ENCODE measurements around the gene LRMDA.

Gene LRMDA

DNA sequence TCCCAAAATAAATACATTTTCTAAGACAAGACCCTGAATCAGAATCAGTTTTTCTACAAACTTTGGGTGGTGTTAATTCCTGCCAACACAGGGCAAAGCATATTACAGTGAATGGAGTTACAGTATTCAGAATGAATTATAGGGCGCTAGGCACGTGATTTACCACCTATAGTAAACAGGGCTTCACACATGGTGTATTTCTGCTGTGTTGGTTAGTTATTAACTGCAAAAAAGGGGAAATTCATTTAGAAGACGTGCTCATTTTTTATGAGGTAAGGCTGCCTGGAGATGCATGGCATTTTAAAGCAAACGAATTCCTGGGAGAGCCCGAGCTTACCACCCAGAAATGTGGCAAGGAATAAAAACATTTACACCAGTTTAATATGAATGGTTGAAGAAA lies 393.8 kb downstream of the LRMDA start:
- TF ChIP-seq FOXM1 (IDR thresholded peaks at IDR 0.05; ENCODE audit: borderline replicate concordance, low read depth): no peak

DNA sequence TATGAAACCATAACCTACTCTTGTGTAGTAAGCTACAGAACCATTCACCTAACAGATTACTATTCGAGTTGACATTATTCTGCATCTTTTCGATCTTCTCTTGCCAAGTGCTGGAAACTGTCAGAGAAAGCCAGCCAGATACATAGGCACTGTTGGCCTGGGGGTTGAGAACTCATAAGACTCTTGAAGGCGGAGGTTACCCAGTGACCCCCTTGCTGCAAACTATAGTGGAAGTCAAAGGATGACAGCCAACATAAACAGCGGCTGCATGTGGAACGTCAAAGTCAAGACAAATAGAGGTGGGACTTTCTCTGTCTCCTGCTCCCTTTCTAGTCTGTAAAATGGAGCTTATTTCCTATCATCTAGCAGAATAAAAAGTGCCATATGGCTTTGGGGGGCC lies 394.2 kb downstream of the LRMDA start:
- TF ChIP-seq TAF1 (IDR thresholded peaks at IDR 0.05; ENCODE audit: low read depth): no peak
- TF ChIP-seq, protein P1, sequence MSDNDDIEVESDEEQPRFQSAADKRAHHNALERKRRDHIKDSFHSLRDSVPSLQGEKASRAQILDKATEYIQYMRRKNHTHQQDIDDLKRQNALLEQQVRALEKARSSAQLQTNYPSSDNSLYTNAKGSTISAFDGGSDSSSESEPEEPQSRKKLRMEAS (IDR thresholded peaks at IDR 0.05): no peak
- no peak for TF ChIP-seq NFIC (IDR thresholded peaks at IDR 0.05)
- no peak for TF ChIP-seq EGR1 (IDR thresholded peaks at IDR 0.05)
- no peak for TF ChIP-seq TCF12 (IDR thresholded peaks at IDR 0.05; ENCODE audit: low read depth)
- TF ChIP-seq, protein P2, sequence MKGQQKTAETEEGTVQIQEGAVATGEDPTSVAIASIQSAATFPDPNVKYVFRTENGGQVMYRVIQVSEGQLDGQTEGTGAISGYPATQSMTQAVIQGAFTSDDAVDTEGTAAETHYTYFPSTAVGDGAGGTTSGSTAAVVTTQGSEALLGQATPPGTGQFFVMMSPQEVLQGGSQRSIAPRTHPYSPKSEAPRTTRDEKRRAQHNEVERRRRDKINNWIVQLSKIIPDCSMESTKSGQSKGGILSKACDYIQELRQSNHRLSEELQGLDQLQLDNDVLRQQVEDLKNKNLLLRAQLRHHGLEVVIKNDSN (IDR thresholded peaks at IDR 0.05): no peak

DNA sequence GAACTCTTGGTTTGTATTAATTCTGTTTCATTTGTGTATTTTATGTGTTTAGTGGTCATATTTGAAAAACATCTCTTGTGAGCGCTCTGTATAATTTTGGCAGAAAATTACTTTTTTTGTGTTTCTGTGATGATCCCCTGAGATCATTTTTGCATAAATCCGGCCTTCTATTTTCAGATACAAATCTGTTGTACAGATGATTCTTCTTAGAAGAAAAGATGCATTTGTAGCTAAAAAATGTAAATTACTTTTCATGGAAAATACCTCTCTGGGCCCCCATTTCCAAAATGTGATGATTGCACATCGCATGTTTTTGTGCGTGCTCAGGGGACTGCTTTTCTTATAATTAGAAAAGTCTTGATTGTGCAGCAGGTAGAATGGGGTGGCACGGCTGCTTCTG lies 395.4 kb downstream of the LRMDA start:
- no peak for TF ChIP-seq NFIC (IDR thresholded peaks at IDR 0.05)
- TF ChIP-seq, protein P2 (IDR thresholded peaks at IDR 0.05): no peak
- TF ChIP-seq, protein P1 (IDR thresholded peaks at IDR 0.05): no peak
- TF ChIP-seq RAD21 (IDR thresholded peaks at IDR 0.05; ENCODE audit: low read depth): no peak
- TF ChIP-seq EP300 (IDR thresholded peaks at IDR 0.05; ENCODE audit: borderline replicate concordance): no peak
- no peak for TF ChIP-seq YY1 (IDR thresholded peaks at IDR 0.05; ENCODE audit: low read depth)
- no peak for TF ChIP-seq ZBTB7A (IDR thresholded peaks at IDR 0.05; ENCODE audit: low read depth)
- TF ChIP-seq FOXM1 (IDR thresholded peaks at IDR 0.05; ENCODE audit: borderline replicate concordance, low read depth): no peak

DNA sequence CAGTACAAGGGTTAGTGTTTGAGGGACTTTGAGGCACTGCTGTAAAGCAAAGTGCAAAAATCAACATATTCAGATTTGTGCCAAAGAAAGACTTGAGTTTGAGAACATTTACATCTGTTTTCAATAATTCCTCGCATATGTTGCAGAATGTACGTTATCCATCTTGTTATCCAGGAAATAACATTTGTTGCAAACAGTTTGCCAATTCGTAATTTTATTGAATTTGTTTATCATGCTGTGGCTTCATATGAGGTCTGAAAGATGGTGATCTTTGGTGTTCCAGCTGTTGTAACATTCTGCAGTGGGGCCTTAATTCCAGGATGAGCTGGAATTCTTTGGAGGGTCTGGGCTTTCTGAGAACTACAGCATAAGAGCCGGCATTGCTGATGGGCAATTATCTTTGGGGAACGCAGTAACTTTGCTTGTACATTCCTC lies 396.2 kb downstream of the LRMDA start:
- TF ChIP-seq EGR1 (IDR thresholded peaks at IDR 0.05) (no peak), EP300 (IDR thresholded peaks at IDR 0.05; ENCODE audit: borderline replicate concordance) (no peak), YY1 (IDR thresholded peaks at IDR 0.05; ENCODE audit: low read depth) (no peak), TEAD4 (IDR thresholded peaks at IDR 0.05) (no peak), NFIC (IDR thresholded peaks at IDR 0.05) (no peak), RAD21 (IDR thresholded peaks at IDR 0.05; ENCODE audit: low read depth) (no peak), ZBTB7A (IDR thresholded peaks at IDR 0.05; ENCODE audit: low read depth) (no peak), TAF1 (IDR thresholded peaks at IDR 0.05; ENCODE audit: low read depth) (no peak), CEBPB (IDR thresholded peaks at IDR 0.05) (no peak), CREB1 (IDR thresholded peaks at IDR 0.05; ENCODE audit: low read depth) (no peak)
- TF ChIP-seq, protein P1 (IDR thresholded peaks at IDR 0.05): no peak
- TF ChIP-seq, protein P3, sequence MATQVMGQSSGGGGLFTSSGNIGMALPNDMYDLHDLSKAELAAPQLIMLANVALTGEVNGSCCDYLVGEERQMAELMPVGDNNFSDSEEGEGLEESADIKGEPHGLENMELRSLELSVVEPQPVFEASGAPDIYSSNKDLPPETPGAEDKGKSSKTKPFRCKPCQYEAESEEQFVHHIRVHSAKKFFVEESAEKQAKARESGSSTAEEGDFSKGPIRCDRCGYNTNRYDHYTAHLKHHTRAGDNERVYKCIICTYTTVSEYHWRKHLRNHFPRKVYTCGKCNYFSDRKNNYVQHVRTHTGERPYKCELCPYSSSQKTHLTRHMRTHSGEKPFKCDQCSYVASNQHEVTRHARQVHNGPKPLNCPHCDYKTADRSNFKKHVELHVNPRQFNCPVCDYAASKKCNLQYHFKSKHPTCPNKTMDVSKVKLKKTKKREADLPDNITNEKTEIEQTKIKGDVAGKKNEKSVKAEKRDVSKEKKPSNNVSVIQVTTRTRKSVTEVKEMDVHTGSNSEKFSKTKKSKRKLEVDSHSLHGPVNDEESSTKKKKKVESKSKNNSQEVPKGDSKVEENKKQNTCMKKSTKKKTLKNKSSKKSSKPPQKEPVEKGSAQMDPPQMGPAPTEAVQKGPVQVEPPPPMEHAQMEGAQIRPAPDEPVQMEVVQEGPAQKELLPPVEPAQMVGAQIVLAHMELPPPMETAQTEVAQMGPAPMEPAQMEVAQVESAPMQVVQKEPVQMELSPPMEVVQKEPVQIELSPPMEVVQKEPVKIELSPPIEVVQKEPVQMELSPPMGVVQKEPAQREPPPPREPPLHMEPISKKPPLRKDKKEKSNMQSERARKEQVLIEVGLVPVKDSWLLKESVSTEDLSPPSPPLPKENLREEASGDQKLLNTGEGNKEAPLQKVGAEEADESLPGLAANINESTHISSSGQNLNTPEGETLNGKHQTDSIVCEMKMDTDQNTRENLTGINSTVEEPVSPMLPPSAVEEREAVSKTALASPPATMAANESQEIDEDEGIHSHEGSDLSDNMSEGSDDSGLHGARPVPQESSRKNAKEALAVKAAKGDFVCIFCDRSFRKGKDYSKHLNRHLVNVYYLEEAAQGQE (IDR thresholded peaks at IDR 0.05; ENCODE audit: low read depth): no peak
- TF ChIP-seq, protein P2 (IDR thresholded peaks at IDR 0.05): no peak

DNA sequence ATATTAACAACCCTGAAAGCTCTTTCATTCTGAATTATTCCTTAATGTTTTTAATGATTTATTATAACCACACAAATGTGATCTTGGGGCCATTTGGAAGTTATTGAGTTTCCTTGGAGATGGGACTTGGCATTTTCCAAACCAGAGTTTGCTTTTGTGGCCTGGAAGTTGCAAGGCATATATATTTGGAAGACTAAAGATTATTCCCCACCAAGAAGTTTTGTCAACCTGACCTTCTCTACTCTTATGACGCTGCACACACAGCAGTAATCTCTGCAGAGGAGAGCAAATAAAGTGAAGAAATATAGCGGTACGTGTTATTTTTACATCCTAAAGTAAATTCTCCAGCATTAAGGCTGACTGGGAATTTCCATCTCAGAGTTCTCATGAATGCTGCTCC lies 397.0 kb downstream of the LRMDA start:
- no peak for TF ChIP-seq ZBTB7A (IDR thresholded peaks at IDR 0.05; ENCODE audit: low read depth)
- TF ChIP-seq, protein P3 (IDR thresholded peaks at IDR 0.05; ENCODE audit: low read depth): no peak
- no peak for TF ChIP-seq CREB1 (IDR thresholded peaks at IDR 0.05; ENCODE audit: low read depth)
- no peak for TF ChIP-seq RAD21 (IDR thresholded peaks at IDR 0.05; ENCODE audit: low read depth)
- no peak for TF ChIP-seq NFIC (IDR thresholded peaks at IDR 0.05)
- no peak for TF ChIP-seq EGR1 (IDR thresholded peaks at IDR 0.05)
- TF ChIP-seq YY1 (IDR thresholded peaks at IDR 0.05; ENCODE audit: low read depth): no peak

DNA sequence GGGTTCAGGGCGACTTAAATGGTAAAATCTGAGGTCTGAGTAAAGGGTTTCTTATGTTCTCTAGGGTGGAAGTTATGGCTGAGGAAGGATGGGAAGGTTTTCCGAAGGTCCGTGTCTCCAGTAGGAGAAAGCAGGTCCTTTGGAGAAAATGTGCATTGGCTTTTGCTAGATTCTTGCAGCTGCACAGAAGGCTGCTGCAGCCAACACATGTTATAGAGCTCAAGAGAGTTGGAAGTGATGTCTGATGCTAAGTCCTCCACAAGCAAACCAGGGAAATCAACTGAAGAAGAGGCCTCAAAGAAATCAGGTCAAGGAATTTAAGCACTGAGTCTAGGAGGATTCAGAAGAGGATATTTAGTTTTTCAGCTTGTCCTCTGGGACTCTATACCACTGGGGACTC lies 404.6 kb downstream of the LRMDA start:
- TF ChIP-seq CREB1 (IDR thresholded peaks at IDR 0.05; ENCODE audit: low read depth) (no peak), RAD21 (IDR thresholded peaks at IDR 0.05; ENCODE audit: low read depth) (no peak)

DNA sequence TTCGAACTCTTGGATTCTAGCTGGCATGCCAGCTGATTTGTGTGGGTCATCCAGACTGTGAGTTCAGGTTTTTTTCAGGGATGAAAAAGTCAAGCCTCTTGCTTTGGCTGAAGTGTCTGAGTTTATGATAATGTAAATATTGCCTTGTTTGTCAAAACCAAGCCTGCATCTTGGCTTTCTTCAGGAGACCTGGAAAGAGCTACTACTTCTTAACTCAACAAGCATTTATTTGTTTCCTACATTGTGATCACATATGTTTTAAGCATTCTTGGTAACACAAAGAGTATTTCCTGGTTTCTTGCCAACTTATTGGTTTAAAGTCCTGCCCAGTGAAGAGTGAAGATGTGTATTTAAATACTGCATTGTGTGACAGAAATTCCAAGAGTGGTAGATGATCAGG lies 407.1 kb downstream of the LRMDA start:
- TF ChIP-seq NFIC (IDR thresholded peaks at IDR 0.05) (no peak), TCF12 (IDR thresholded peaks at IDR 0.05; ENCODE audit: low read depth) (no peak), CEBPB (IDR thresholded peaks at IDR 0.05) (no peak), EP300 (IDR thresholded peaks at IDR 0.05; ENCODE audit: borderline replicate concordance) (no peak), TAF1 (IDR thresholded peaks at IDR 0.05; ENCODE audit: low read depth) (no peak), RAD21 (IDR thresholded peaks at IDR 0.05; ENCODE audit: low read depth) (no peak), TEAD4 (IDR thresholded peaks at IDR 0.05) (no peak), ZBTB7A (IDR thresholded peaks at IDR 0.05; ENCODE audit: low read depth) (no peak), FOXM1 (IDR thresholded peaks at IDR 0.05; ENCODE audit: borderline replicate concordance, low read depth) (no peak), CREB1 (IDR thresholded peaks at IDR 0.05; ENCODE audit: low read depth) (no peak), EGR1 (IDR thresholded peaks at IDR 0.05) (no peak)
- TF ChIP-seq, protein P2 (IDR thresholded peaks at IDR 0.05): no peak
- TF ChIP-seq, protein P3 (IDR thresholded peaks at IDR 0.05; ENCODE audit: low read depth): no peak

Data from Ishikawa (cell line).